ENCODE results near the gene PIEZO1. TPM values are rescaled to one million over a fixed set of nuclear protein-coding genes. Genes with fewer than 3 reads are reported as not detected.

PIEZO1 gene
- total RNA-seq, 1 experiment from 2014 or later = 224 TPM

DNA sequence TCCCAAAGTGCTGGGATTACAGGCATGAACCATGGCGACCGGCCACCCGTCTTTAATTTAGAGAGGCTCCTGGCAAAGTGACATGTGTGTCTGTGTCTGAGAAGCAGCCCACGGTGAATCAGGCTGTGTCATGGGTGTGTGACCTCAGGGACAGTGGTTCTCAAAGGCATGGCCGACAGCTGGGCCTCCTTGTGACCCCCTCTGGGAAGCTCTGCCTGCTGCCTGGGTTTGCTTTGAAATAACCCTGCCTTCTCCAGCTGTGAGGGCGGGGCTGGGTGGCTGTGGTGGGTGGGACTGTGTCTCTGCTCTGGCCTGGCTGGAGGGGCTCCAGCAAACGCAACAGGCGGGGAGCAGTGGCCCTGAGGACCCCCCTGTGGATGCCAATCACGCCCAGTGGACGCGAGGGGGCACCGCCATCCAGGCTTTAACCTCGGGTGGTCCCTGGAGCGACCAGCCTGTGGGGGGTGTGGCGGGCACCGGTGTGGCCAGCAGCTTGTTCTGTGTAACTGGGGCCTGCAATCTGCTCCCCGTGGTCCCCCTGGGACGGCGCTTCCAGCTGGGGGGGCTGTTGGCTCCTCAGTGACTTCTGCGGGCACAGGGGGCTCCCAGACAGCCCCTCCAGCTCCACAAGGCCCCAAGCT, 35.5 kb upstream of the PIEZO1 start:
- Histone ChIP-seq H3K4me3 (replicated peaks in 1 of 2; ENCODE audit: low read depth in 1 of 2, low read length in 2 of 2) (no peak overlapping the region), H3K79me2 (ENCODE audit: insufficient read depth, low read length) (no peaks in the 10 kb centered on the region), H3K27ac (ENCODE audit: low read depth, low read length) (no peak overlapping the region), H3K4me1 (ENCODE audit: control insufficient read depth in 1 of 2, insufficient read depth in 2 of 2, low read length in 2 of 2) (peaks cover 0 to 7% of the 10 kb centered on the region in 2 experiments; a peak in 1 of 4 replicates), H3K9me3 (ENCODE audit: control insufficient read depth in 1 of 2, insufficient read depth in 1 of 2, low read depth in 1 of 2, low read length in 2 of 2) (no peaks in the 10 kb centered on the region), H3K9ac (ENCODE audit: low read length) (no peak overlapping the region), H2AFZ (ENCODE audit: low read depth, low read length, poor library complexity, severe bottlenecking) (no peak overlapping the region), H3K27me3 (ENCODE audit: insufficient read depth, low read length) (no peaks in the 10 kb centered on the region), H3K4me2 (ENCODE audit: low read length) (no peak overlapping the region), H4K20me1 (ENCODE audit: insufficient read depth) (no peaks in the 10 kb centered on the region), H3K36me3 (ENCODE audit: control insufficient read depth in 1 of 2, insufficient read depth in 2 of 2, low read length in 2 of 2) (no peaks in the 10 kb centered on the region), H3K9me2 (ENCODE audit: insufficient read depth) (no peaks in the 10 kb centered on the region)
- POLR2A ChIA-PET = no interaction called here
- TF ChIP-seq POLR2A (IDR thresholded peaks at IDR 0.05; ENCODE audit: borderline replicate concordance, extremely low read depth, insufficient read depth, insufficient read length) (no peak), ZBTB33 (IDR thresholded peaks at IDR 0.05; ENCODE audit: extremely low read depth, insufficient replicate concordance, low read length) (no peak), CBX3 (IDR thresholded peaks at IDR 0.05; ENCODE audit: low read depth) (no peak), YY1 (IDR thresholded peaks at IDR 0.05; ENCODE audit: extremely low read depth, insufficient replicate concordance, low read depth, low read length) (no peak), MAX (IDR thresholded peaks at IDR 0.05) (no peak), RAD21 (IDR thresholded peaks at IDR 0.05; ENCODE audit: low read depth) (no peak), EGR1 (IDR thresholded peaks at IDR 0.05; ENCODE audit: low read depth) (no peak), CTCF (IDR thresholded peaks at IDR 0.05 in 2 of 3, conservative IDR thresholded peaks at IDR 0.05 in 1 of 3; ENCODE audit: borderline replicate concordance in 1 of 3, insufficient read depth in 1 of 3, low read depth in 2 of 3, low read length in 2 of 3) (no peak), SIN3A (IDR thresholded peaks at IDR 0.05; ENCODE audit: low read depth) (no peak), EZH2 (IDR thresholded peaks at IDR 0.05) (no peak), TCF7L2 (IDR thresholded peaks at IDR 0.05; ENCODE audit: borderline replicate concordance, extremely low read depth, insufficient read depth, insufficient read length) (no peak)
- no TSS peak for BruUV-seq (replicated peaks)
- ATAC-seq (no peak), DNase-seq (ENCODE audit: low read depth, low spot score) (no peak)
- RAD21 ChIA-PET (ENCODE audit: low non-redundant PET in 1 of 2, low total read pairs in 2 of 2, uncharacterized antibody in 2 of 2, unreplicated experiment in 2 of 2) = no interaction called here
- CTCF ChIA-PET = no interaction called here
- intact Hi-C loops (cut with micrococcal nuclease) = no loop called here

All from HCT116 (cell line).